HG03565 (cell line): ENCODE measurements around the gene P2RY10.
"Not testable (repeated sequence)": the region's sequence is repeated elsewhere in the genome, so short reads cannot be mapped to it uniquely, and the experiment has no call there.

Source experiments
- ATAC-seq: cut with Tn5 transposase; IDR thresholded peaks from one replicate; pipeline ENCODE4 v1.9.1; 2021; ENCODE audit warnings: mild to moderate bottlenecking, moderate library complexity; ENCODE audit not compliant: unreplicated experiment

Gene P2RY10, protein sequence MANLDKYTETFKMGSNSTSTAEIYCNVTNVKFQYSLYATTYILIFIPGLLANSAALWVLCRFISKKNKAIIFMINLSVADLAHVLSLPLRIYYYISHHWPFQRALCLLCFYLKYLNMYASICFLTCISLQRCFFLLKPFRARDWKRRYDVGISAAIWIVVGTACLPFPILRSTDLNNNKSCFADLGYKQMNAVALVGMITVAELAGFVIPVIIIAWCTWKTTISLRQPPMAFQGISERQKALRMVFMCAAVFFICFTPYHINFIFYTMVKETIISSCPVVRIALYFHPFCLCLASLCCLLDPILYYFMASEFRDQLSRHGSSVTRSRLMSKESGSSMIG

DNA sequence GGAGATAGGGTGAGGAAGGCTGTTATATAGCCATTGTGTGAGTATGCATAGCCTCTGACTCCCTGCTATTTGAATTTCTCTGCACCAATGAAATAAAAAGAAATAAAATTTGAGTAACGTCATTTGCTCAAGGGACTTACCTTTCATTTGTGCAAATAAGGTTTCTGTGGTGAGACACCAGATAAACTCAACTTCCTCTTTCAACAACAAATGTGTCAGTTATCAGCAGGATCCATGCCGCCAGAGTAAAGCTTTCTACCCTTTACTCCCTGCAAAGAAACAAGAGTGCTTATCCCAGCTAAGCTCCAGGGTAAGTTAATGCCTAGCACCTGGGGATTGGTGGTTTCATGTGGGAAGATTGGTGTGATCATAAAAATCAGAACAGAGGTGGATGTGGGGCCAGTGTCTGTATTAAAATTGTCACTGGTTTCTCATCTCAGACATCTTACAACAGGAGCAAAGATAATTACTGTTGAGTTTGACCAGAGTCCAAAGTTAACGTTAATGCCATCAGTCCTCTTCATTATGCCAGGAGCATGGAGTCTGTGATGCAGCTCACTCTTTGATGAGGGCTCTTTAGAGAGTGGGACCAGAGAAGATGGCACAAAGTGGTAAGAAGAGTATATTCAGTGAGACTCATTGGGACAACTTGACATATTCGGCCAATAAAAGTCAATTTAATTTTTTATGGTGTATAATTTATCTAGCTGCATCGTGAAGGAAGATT lies at the start of gene P2RY10:
Gene P2RY10 (plus strand): TSS at position 206 of the 727 bp plus-strand sequence. CDS start 15,130 bp downstream, outside the sequence.
- peak; percentile 64 for ATAC-seq

DNA sequence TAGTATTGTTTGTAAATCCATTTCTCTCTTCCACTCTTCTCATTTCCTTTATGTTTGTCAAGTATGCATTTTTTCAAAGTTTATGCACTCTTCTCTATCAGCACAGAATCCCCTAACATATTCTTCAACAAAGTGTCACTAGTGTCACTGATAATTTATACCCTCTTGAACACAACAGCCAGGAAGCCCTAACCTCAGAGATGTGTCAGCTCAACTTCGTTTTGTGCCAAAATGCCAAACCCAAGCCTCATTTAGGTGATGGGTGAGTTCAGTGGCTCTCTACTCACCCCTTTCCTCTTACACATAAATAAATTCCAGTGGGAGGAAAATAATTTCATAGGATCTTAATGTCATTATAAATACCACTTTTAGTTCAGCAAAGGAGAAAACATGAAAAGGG lies 22.4 kb upstream of the P2RY10 start:
- no peak for ATAC-seq

DNA sequence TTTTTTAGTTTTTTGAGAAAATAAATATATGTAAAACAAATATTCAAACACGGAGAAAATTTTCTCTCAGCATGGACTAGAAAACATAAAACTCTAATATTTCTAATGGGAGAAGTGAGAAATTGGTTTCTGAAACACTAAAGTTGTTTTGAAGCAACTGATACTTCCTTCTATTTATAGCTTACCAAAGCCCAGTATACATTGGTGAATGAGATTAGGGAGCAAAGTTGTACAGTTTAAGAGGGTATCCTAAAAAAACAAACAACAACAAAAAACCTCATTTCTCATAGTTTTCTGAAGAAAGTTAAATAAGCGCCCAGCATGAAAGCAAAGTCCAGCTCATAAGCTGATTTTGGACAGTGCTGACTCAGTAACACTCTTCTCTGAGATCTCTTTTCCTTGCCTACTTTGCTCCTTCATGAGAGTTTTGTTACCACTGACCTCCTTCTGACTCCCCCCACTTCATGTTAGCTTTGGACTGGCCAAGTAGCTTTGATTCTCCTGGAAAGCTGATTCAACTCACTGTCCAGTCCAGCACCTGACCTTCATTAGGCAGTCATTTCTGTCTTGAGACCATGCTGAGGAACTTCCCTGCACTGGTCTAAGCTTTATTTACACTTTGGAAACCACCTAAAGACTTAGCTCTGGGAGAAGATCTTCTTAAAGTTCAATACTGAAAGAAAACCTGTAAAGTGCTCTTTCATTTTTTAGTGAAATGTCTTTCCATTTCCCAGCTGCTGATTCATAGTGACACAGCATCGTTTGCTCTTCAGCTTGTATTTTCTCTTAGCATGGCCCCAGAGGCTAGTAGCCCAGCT lies 21.8 kb upstream of the P2RY10 start:
- ATAC-seq, result peak; percentile 86

DNA sequence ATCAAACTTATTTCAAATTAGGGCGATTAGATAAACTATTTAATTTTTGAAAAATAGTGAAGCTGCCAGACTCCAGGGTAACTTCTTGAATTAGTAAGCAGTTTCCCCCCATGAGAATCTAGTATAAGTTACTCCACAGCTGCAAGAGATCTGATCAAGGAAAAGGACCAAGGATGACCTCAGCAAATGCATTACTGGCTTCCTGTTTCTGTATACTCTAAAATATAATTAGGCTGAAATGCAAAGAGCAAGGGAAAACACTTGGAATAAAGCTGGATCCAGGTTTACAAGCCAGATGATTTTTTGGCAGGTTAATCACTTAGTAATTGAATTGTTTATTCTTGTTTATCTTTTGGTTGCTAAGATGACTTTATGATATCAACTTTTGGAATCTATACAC lies 13.4 kb upstream of the P2RY10 start:
- ATAC-seq, result no peak

DNA sequence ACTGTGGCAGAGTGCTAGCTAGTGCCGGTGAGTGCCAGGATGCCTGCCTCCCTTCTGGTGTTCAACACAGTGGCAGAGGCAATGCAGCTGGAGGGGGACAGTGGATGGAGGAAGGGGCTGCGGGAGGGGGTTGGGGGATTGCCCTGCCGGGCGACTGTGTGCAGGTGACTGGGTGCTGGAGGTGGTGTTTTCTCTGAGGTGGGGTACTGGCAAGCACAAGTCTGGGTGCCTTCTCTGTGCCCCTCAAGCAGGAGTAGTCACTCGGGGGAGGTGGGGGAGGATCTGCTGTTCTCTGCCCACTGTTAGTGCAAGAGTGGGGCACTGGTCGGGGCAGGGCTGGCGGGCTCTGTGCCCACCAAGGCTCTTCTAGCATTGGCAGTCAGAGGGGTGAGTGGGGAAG lies 10.3 kb upstream of the P2RY10 start:
- ATAC-seq, result no peak

DNA sequence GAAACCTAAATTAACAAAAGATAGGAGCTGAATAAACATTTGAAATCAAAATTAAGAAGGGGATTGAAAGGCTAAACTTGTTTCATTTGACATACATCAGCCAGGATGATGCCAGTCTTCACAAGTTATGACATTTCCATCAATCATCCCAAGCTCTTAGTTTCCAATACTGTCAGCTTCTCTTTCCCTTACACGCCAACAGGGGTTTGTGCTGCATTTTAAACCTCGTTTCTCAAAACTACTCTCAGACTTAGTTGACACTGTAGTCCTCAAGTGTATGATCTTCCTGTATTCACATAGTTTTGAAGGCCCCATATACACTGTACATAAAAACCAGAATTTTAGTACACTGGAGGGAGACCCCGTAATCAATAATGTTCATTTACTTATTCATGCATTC lies 840 bp upstream of the P2RY10 start:
- ATAC-seq, result no peak

DNA sequence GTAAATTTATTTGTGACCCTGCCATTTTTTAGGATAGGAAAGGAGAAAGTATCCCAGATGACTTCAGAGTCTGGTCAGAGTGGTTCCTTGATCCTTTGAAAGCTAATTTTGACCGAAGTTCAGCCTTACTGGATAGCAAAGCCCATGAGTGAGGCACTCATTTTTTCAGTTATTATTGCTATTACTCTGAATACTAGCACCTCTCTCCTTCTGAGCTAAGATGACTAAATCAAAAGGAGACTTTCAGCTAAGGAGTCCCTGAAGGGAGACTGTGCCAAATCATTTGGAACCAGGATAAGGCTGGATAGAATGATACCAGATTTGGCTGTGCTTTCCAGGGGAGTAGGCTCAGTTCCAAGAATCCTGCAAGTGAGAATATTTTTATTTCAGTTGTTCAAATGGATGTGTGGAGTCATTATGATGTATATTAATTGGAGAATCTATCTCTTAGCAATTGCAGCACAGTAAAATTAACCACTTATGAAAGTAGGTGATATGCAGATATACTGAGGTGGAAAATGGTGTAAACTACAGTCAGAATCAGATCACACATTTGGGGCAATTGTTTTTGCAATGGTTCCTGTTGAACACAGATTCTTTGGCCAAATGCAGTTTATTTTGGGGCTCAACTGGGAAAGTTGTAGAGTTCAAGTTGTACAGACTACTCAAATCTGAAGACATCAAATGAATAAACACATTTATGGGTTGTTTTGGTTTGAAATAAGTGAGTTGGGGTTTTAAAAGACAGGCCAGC lies 1.2 kb downstream of the P2RY10 start:
- no peak for ATAC-seq

DNA sequence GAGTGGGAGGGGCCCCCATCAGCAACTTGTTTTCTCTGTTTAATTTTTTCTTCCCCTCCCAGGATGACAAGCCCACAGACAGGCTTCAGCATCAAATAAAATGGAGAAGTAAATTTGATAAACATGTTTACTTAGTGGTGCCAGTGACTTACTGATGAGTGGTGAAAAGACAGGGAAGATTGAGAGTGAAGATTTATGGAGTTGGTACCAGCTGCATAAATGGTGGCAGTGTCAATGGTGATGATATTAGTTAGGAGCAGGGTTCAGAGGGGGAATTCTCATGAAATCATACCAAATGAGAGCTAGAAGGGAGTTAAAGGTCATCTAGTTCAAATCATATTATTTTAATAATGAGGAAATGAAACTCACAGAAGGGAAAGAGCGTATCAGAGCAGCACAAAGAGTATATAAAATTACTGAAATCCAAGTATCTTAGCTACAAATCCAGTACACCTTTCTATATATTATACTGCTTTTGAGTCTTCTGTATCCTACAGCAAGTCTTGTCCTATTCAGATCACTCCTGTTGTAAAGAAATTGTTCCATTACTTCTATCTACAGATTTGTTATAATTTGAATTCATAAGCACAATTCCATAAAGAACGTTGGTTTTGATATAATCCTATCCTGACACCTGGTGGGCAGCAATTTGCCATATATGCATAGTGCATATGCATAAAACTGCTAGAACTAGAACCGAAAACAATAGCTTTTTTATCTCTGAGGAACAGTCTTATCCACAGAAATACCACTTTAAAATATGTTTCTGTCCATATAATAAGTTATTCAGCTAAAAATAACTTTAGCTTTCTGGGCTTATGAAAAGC lies 5.0 kb downstream of the P2RY10 start:
- ATAC-seq, result no peak

DNA sequence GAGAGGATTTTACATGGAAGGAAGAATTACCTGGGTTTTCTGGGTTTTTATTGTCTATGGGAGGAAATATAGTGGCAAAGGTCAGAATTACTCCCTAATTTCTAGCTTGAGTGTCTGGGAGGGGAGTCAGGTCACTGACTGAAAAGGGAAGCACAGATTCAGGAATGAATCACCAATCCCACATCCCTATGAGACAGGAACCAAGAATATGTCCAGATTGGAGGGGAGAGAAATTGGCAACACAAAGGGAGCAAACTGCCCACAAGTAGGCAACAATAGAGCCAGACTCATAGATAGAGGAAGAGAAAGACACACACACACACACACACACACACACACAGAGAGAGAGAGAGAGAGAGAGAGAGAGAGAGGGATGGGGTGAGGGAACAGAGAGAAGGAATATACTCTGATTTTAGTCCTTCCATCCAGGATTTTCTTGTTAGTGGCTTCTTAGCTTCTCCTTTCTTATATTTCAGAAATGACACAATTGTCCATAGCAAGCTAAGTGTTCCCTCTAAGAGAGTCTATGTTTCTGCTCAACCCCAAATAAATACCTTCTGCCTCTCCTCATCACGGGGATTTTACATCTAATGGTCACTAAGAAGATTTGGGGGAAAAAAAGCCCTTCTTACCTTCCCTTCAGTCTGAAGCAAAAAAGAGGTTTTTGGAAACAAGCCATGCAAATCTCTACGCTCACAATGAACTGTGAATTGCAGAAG lies 12.0 kb downstream of the P2RY10 start:
- ATAC-seq, result no peak

DNA sequence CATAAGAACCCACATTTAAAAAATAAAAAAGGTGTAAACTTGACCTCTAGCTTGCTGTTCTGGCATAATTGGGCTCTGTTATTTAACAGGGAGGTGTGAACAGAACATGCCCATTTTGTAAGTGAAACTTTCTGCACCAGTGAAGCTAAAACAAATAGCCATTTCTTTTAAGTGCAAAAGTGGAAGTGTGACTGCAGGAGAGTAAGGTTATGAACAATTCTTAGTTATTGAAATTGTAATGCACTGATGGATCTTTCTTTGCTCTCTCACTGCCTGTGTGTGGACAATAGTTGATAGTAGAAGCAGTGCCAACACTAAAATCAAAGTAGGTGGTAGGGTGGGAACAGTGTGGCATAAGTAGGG lies 12.6 kb downstream of the P2RY10 start:
- ATAC-seq, result peak; percentile 80

DNA sequence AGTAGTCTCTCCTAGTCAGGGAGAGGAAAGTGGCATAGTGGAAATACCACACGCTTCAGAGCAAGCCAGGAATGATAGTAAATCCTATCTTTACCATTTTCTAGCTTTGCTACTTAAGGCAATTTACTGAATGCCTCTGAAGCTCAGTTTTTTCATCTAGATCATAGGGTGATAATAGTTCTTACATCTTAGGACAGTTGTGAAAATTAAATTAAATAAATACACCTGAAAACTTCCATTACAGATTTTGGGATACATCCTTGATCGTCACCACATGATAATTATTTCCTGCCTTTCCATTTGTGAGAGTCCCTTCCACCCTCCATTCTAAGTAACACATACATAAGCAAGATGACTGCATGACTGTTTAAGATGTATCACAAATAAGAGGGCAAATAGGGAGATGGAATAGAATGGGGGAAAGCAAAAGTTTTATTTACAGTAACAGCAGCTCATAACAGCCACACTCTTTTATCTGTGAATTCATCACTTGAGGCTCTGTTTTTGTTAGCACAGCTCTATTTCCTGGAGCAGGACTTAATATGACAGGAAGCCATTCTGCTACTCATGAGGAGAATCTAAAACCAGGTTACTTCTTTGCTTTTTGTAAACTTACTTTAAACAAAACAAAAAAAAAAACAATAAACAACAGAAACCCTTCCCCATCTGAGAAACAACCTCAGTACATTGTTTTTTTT lies 13.4 kb downstream of the P2RY10 start:
- no peak for ATAC-seq

DNA sequence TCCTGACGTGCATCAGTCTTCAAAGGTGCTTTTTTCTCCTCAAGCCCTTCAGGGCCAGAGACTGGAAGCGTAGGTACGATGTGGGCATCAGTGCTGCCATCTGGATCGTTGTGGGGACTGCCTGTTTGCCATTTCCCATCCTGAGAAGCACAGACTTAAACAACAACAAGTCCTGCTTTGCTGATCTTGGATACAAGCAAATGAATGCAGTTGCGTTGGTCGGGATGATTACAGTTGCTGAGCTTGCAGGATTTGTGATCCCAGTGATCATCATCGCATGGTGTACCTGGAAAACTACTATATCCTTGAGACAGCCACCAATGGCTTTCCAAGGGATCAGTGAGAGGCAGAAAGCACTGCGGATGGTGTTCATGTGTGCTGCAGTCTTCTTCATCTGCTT lies 15.7 kb downstream of the P2RY10 start:
- no peak for ATAC-seq

DNA sequence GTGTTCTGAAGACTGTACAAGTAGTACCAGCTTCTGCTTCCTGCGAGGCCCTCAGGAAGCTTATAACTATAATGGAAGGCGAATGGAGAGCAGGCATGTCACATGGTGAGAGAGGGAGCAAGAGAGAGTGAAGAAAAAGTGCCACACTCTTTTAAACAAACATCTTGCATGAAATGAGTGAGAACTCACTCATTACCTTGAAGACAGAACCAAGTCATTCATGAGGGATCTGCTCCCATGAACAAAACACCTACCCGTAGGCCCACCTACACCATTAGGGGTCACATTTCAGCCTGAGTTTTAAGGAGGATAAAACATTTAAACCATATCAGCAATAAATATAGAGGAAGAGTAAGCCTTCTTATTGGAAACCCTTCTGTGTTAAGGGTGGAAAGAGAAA lies 19.4 kb downstream of the P2RY10 start:
- ATAC-seq, result no peak

DNA sequence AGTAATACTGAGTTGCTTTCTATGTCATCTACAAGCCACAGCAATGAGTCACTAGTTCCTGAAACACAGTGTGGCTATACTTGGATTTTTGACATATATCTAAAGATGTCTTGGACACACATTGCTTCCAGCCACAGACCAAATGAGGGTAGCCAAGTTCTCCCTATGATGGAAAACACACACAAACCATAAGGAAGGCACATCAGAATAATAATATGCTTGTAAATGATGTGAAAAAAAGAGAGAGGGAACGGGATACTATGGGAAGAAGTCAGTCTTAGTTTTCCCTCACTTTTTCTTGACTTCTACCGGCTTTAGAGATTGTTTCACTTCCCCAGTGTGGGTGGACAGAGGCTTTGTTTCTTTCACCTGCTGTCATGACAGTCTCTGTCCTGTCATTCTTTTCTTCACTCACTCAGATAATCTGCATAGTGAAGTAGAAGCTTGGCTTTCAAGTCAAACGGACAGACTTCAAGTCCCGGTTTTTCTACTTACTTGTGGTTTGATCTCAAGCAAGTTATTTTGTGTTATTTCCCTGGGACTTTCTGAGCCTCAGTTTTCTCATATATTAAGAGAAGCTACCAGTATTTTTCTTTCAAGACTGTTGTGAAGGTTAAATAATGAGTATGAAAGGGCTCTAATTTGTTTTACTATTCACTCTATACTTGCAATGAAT lies 34.7 kb downstream of the P2RY10 start:
- peak; percentile 94 for ATAC-seq

DNA sequence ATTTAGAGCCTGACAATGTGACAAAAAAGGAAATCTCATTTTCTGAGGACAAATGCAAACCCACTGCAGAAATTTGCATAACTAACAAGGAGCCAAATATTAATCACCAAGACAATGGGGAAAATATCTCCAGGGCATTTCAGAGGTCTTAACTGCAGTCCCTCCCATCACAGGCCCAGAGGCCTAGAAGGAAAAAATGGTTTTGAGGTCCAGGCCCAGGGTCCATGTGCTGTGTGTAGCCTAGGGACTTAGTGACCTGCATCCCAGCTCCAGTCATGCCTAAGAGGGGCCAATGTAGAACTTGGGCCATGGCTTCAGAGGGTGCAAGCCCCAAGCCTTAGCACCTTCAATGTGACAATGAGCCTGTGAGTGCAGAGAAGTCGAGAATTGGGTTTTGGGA lies 44.2 kb downstream of the P2RY10 start:
- no peak for ATAC-seq

DNA sequence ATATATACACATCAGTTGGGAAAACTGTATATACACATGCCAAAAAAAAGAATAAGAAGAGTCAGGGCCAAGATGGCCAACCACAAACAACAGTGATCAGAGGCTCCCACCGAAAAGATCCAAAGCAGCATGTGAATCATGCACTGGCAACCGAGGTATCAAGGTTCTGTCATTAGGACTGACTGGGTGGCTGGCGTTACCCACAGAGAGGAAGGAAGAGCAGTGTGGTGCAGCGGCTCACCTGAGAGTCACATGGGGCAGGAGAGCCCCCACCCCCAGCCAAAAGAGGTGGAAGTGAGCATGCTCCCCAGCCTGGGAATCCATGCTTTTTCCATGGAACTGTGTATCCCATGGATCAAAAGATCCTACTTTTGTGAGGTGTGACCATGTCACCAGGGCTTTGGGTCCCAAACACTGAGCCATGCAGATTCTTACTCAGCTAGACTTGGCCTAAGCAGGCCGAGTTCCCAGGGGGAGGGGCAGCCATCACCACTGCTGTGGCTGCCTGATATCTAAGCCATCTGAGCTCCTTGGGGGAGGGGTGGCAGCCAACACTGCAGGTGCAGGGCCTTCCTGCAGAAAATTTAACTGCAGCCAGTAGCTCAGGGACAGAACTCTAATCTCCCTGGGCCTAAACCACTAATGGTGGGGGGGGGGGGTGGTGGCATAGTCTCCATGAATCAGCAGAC lies 52.8 kb downstream of the P2RY10 start:
- no peak for ATAC-seq

DNA sequence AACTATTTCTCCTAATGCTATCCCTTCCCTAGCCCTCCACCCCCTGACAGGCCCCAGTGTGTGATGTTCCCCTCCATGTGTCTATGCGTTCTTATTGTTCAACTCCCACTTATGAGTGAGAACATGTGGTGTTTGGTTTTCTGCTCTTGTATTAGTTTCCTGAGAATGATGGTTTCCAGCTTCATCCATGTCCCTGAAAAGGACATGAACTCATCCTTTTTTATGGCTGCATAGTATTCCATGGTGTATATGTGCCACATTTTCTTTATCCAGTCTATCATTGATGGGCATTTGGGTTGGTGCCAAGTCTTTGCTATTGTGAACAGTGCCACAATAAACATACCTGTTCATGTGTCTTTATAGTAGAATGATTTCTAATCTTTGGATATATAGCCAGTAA lies 62.3 kb downstream of the P2RY10 start:
- not testable (repeated sequence) for ATAC-seq
